A549 treated with AZD9567 at 1 μM for 4 hours (cell line): ENCODE measurements around the gene KL. TPM values are rescaled to one million over a fixed set of nuclear protein-coding genes. Genes with fewer than 3 reads are reported as not detected.

Experiments
- total RNA-seq: library from RNA; stranded (reverse); fragments of 200-300 nt; extraction: Qiagen RNA extraction; gene quantifications from 5 replicates; pipeline ENCODE4 v1.2.3, GENCODE V29; 2022; ENCODE audit not compliant: insufficient read depth

The KL gene
- 0.02 TPM in 3 of 5 replicates, not detected in the others for total RNA-seq

GRCh38 chr13:33016414-33017322, at the start of gene KL:
TSS of gene KL (plus strand) at chr13:33016423. CDS start at chr13:33016441, 18 bp downstream.

